BE2C (cell line): ENCODE results near the gene CNOT2.
"Not testable (repeated sequence)": the region's sequence is repeated elsewhere in the genome, so short reads cannot be mapped to it uniquely, and the experiment has no call there.

ENCODE experiments used
- DNase-seq: peaks from one replicate; pipeline ENCODE4 v3.0.0-alpha.2; 2020
- H3K27me3 ChIP-seq: fragments of 250-450 bp; sonication (Bioruptor Pico); 2 replicates; pipeline ENCODE4 v1.5.1; 2020; ENCODE audit warnings: mild to moderate bottlenecking
- H3K36me3 ChIP-seq: fragments of 250-450 bp; sonication (Bioruptor Pico); 2 replicates; pipeline ENCODE4 v1.5.1; 2020; ENCODE audit warnings: mild to moderate bottlenecking
- H3K4me1 ChIP-seq: fragments of 250-450 bp; sonication (Bioruptor Pico); 2 replicates; pipeline ENCODE4 v1.5.1; 2020
- H3K4me3 ChIP-seq: 2 replicates; pipeline ENCODE4 v1.5.1; 2011; ENCODE audit warnings: low read depth, low read length
- H3K9me3 ChIP-seq: fragments of 250-450 bp; sonication (Bioruptor Pico); 2 replicates; pipeline ENCODE4 v1.5.1; 2020
- TF ChIP-seq, protein P1 (sequence below): IDR thresholded peaks from 2 replicates; pipeline ENCODE4 v1.5.1; 2012; ENCODE audit warnings: mild to moderate bottlenecking, low read depth, low read length

CNOT2 gene

GRCh38 chr12:70372881-70373280, 129.6 kb downstream of the CNOT2 start:
- DNase-seq, result no peak
- H3K4me1 ChIP-seq, result no peaks in the 10 kb centered on the region
- no peaks in the 10 kb centered on the region for H3K36me3 ChIP-seq
- no peaks in the 10 kb centered on the region for H3K9me3 ChIP-seq
- H3K4me3 ChIP-seq, result no peak overlapping the region
- TF ChIP-seq, protein P1, sequence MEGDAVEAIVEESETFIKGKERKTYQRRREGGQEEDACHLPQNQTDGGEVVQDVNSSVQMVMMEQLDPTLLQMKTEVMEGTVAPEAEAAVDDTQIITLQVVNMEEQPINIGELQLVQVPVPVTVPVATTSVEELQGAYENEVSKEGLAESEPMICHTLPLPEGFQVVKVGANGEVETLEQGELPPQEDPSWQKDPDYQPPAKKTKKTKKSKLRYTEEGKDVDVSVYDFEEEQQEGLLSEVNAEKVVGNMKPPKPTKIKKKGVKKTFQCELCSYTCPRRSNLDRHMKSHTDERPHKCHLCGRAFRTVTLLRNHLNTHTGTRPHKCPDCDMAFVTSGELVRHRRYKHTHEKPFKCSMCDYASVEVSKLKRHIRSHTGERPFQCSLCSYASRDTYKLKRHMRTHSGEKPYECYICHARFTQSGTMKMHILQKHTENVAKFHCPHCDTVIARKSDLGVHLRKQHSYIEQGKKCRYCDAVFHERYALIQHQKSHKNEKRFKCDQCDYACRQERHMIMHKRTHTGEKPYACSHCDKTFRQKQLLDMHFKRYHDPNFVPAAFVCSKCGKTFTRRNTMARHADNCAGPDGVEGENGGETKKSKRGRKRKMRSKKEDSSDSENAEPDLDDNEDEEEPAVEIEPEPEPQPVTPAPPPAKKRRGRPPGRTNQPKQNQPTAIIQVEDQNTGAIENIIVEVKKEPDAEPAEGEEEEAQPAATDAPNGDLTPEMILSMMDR, result no peak
- H3K27me3 ChIP-seq, result peaks cover 11% of the 10 kb centered on the region

DNA sequence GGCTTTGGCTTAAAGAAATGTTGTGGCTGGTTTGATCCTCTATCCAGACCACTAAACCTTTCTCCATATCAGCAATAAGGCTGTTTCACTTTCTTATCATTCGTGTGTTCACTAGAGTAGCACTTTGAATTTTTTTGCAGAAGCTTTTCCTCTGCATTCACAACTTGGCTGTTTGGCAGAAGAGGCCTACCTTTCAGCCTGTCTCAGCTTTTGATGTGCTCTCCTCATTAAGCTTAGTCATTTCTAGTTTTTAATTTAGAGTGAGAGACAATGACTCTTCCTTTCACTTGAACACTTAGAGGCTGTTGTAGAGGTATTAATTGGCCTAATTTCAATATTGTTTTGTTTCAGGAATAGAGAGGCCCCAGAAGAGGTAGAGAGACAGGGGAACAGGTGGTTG, 136.6 kb downstream of the CNOT2 start:
- Histone ChIP-seq H3K4me3 (no peak overlapping the region), H3K9me3 (no peaks in the 10 kb centered on the region), H3K36me3 (no peaks in the 10 kb centered on the region), H3K27me3 (no peaks in the 10 kb centered on the region; the same call in 1 of the 2 replicates), H3K4me1 (no peaks in the 10 kb centered on the region)
- DNase-seq, result no peak
- TF ChIP-seq, protein P1, result no peak

GRCh38 chr12:70383484-70383883, 140.3 kb downstream of the CNOT2 start:
- Histone ChIP-seq H3K4me1 (no peaks in the 10 kb centered on the region), H3K27me3 (no peaks in the 10 kb centered on the region; the same call in 1 of the 2 replicates), H3K4me3 (no peak overlapping the region), H3K36me3 (no peaks in the 10 kb centered on the region), H3K9me3 (no peaks in the 10 kb centered on the region)
- TF ChIP-seq, protein P1, result no peak
- no peak for DNase-seq

GRCh38 chr12:70383886-70384285, 140.7 kb downstream of the CNOT2 start:
- no peak overlapping the region for H3K4me3 ChIP-seq
- no peak for DNase-seq
- no peaks in the 10 kb centered on the region; the same call in 1 of the 2 replicates for H3K27me3 ChIP-seq
- no peaks in the 10 kb centered on the region for H3K9me3 ChIP-seq
- H3K36me3 ChIP-seq, result no peaks in the 10 kb centered on the region
- TF ChIP-seq, protein P1, result no peak
- H3K4me1 ChIP-seq, result no peaks in the 10 kb centered on the region

GRCh38 chr12:70386771-70387170, 143.5 kb downstream of the CNOT2 start:
- TF ChIP-seq, protein P1, result no peak
- H3K4me1 ChIP-seq, result no peaks in the 10 kb centered on the region
- no peaks in the 10 kb centered on the region for H3K9me3 ChIP-seq
- no peaks in the 10 kb centered on the region for H3K36me3 ChIP-seq
- no peak for DNase-seq
- no peak overlapping the region for H3K4me3 ChIP-seq
- H3K27me3 ChIP-seq, result no peaks in the 10 kb centered on the region

DNA sequence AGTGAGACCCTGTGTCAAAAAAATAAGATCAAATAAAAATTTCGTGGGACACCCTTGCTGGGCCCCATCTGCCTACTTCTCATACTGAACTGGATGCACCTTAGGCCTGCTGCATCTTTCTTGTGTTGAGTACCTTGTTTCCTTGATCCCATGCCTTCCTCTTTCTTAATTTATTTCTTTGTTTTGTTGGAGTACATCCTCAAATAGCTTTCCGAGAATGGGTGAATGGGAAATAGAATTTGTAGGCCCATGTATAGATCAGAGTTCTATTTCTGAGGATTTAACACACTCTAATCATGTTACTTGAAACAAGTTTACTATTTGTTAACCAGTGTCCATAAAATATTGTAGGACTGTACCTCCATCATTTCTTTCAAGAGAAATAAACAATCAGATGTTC, 146.4 kb downstream of the CNOT2 start:
- no peak for DNase-seq
- Histone ChIP-seq H3K4me3 (no peak overlapping the region), H3K36me3 (no peaks in the 10 kb centered on the region), H3K9me3 (no peaks in the 10 kb centered on the region), H3K27me3 (no peaks in the 10 kb centered on the region), H3K4me1 (no peaks in the 10 kb centered on the region)
- TF ChIP-seq, protein P1, result no peak

- not testable (repeated sequence) for H3K4me3 ChIP-seq, H3K27me3 ChIP-seq, H3K4me1 ChIP-seq, H3K9me3 ChIP-seq, DNase-seq, H3K36me3 ChIP-seq
Measured at GRCh38 chr12:70392631-70393030, 149.4 kb downstream of the CNOT2 start.
